ENCODE results near the gene SYT3.

The SYT3 gene

DNA sequence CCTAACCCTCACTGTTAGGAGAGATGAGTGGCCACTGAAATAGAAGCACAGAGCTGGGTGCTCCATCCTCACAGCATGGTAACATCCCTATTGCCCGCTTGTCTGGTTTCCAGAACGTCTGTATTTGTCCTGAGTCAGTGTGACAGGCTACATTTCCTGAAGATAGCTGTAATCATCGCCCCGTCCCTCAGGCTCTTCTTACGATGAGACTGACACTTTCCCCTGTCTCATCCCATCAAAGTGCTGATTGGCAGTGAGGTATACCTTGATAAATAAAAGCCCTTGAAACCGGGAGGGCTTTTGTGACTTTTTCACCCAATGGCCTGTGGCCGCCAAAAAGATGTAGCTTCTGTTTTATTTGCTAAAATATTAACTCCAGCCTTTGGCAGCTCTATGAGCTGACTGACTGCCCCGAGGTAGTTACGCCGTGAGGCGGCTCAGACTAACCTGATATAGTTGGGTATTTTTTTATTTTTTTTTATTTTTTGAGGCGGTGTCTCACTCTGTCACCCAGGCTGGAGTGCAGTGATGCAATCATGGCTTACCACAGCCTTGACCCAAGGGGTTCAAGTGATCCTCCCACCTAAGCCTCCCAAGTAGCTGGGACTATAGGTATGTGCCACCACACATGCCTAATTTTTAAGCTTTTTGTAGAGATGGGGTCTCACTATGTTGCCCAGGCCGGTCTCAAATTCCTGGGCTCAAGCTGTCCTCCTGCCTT, 65.8 kb downstream of the SYT3 start:
- TF ChIP-seq, protein P1, sequence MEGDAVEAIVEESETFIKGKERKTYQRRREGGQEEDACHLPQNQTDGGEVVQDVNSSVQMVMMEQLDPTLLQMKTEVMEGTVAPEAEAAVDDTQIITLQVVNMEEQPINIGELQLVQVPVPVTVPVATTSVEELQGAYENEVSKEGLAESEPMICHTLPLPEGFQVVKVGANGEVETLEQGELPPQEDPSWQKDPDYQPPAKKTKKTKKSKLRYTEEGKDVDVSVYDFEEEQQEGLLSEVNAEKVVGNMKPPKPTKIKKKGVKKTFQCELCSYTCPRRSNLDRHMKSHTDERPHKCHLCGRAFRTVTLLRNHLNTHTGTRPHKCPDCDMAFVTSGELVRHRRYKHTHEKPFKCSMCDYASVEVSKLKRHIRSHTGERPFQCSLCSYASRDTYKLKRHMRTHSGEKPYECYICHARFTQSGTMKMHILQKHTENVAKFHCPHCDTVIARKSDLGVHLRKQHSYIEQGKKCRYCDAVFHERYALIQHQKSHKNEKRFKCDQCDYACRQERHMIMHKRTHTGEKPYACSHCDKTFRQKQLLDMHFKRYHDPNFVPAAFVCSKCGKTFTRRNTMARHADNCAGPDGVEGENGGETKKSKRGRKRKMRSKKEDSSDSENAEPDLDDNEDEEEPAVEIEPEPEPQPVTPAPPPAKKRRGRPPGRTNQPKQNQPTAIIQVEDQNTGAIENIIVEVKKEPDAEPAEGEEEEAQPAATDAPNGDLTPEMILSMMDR (conservative IDR thresholded peaks at IDR 0.05; ENCODE audit: low read length): no peak
- no peak overlapping the region for H3K4me3 ChIP-seq (ENCODE audit: low read length)
- DNase-seq (ENCODE audit: low read depth): no peak

Data from AG10803 (cell line).